HepG2 (cell line): ENCODE data around the gene STK4. TPM values are rescaled to one million over a fixed set of nuclear protein-coding genes. Genes with fewer than 3 reads are reported as not detected.

Experiments
- ATAC-seq: fragments of 200-7000 bp; cut with Tn5 transposase; 3 replicates; pipeline ENCODE4 v1.9.1; 2020; ENCODE audit warnings: mild to moderate bottlenecking, moderate library complexity
- BruUV-seq: library from RNA; stranded (reverse); fragments of 400-500 nt; replicated peaks from 2 replicates; lab custom pipeline; 2021; lab: Mats Ljungman, UMichigan
- CTCF ChIA-PET: fragments of 300-600 bp; formaldehyde crosslinking; extraction: SDS; loops from one replicate; lab custom pipeline; 2021; ENCODE audit warnings: low total read pairs, inconsistent platforms, low intra/inter-chr PET ratio; lab: Yijun Ruan, JAX
- POLR2A ChIA-PET: fragments of 350-600 bp; sonication (Branson Sonifier 250); formaldehyde crosslinking; loops from one replicate; lab custom pipeline; 2020; ENCODE audit warnings: antibody characterized with exemption, inconsistent platforms; lab: Yijun Ruan, JAX
- DNase-seq: peaks from one replicate; pipeline ENCODE4 v3.0.0-alpha.2; 2015; ENCODE audit warnings: low spot score
- FAIRE-seq: peaks from 3 replicates; lab custom pipeline; 2011; peaks lifted over from hg19 to GRCh38; lab: Jason Lieb, UNC
- H2AFZ ChIP-seq: one replicate; pipeline ENCODE4 v1.6.1; 2011; ENCODE audit warnings: low read length, inconsistent platforms
- H3K27ac ChIP-seq: fragments of 300-600 bp; 3 replicates; pipeline ENCODE4 v1.8.0; 2011; ENCODE audit warnings: mixed run types, mild to moderate bottlenecking, mixed read lengths, low read length, inconsistent platforms; ENCODE audit not compliant: insufficient read depth; ENCODE audit errors: extremely low read length
- H3K27me3 ChIP-seq, 2 experiments: fragments of 200-600 bp in 1 of 2; 2 replicates in 1 of 2; 3 replicates in 1 of 2; pipeline versions ENCODE4 v1.6.0 to v1.8.0; 2011; ENCODE audit warnings: low read length in 2 of 2, mild to moderate bottlenecking in 2 of 2, moderate library complexity in 2 of 2, inconsistent platforms in 1 of 2; ENCODE audit not compliant: insufficient read depth in 2 of 2, control insufficient read depth in 1 of 2
- H3K36me3 ChIP-seq, 2 experiments: fragments of 200-600 bp in 1 of 2; replicated peaks in 1 of 2; 2 replicates in 1 of 2; 3 replicates in 1 of 2; pipeline versions ENCODE4 v1.5.1 to v1.8.0; 2011; ENCODE audit warnings: low read length in 2 of 2, inconsistent platforms in 1 of 2; ENCODE audit not compliant: insufficient read depth in 2 of 2, control insufficient read depth in 1 of 2
- H3K4me1 ChIP-seq: 2 replicates; pipeline ENCODE4 v1.5.1; 2012; ENCODE audit warnings: low read length, inconsistent platforms; ENCODE audit not compliant: insufficient read depth
- H3K4me2 ChIP-seq: 2 replicates; pipeline ENCODE4 v1.6.0; 2011; ENCODE audit warnings: low read depth, low read length, inconsistent platforms
- H3K4me3 ChIP-seq, 3 experiments: fragments of 200-600 bp in 1 of 3; sonication (generic), shearing (Covaris generic) in 1 of 3; replicated peaks in 1 of 3; 2 replicates each; pipeline ENCODE4 v1.5.1; 2011 to 2016; ENCODE audit warnings: low read length in 3 of 3, inconsistent platforms in 2 of 3, low read depth in 2 of 3, mild to moderate bottlenecking in 2 of 3, control low read depth in 1 of 3, mixed read lengths in 1 of 3; ENCODE audit not compliant: insufficient read depth in 1 of 3
- H3K79me2 ChIP-seq: one replicate; pipeline ENCODE4 v1.6.1; 2011; ENCODE audit warnings: low read length, inconsistent platforms; ENCODE audit not compliant: insufficient read depth
- H3K9ac ChIP-seq: 2 replicates; pipeline ENCODE4 v1.6.0; 2011; ENCODE audit warnings: mild to moderate bottlenecking, low read depth, low read length, inconsistent platforms; ENCODE audit not compliant: insufficient read depth
- H3K9me3 ChIP-seq: 2 replicates; pipeline ENCODE4 v1.5.1; 2012; ENCODE audit warnings: mild to moderate bottlenecking, low read length
- H4K20me1 ChIP-seq: 2 replicates; pipeline ENCODE4 v1.6.0; 2011; ENCODE audit warnings: inconsistent platforms, mild to moderate bottlenecking, low read length, moderate library complexity; ENCODE audit not compliant: insufficient read depth
- BORCS8-MEF2B ChIP-seq: sonication (generic); formaldehyde crosslinking; IDR thresholded peaks from 2 replicates; pipeline ENCODE4 v1.8.0; 2022; ENCODE audit warnings: mild to moderate bottlenecking, missing genetic modification reagents
- CAMTA2 ChIP-seq: sonication (generic); formaldehyde crosslinking; IDR thresholded peaks from 2 replicates; pipeline ENCODE4 v1.4.0; 2020; ENCODE audit warnings: mild to moderate bottlenecking, missing genetic modification reagents, borderline replicate concordance
- EHMT2 ChIP-seq: fragments of 200-600 bp; sonication (generic); IDR thresholded peaks from 2 replicates; pipeline ENCODE4 v1.7.0; 2017; ENCODE audit warnings: antibody characterized with exemption, low read depth, low read length, borderline replicate concordance
- FIP1L1 ChIP-seq: fragments of 200-400 bp; formaldehyde crosslinking; IDR thresholded peaks from 2 replicates; pipeline ENCODE4 v1.6.1; 2018; ENCODE audit warnings: low read depth, mild to moderate bottlenecking, low read length, moderate library complexity, borderline replicate concordance; ENCODE audit not compliant: insufficient read depth
- FOXM1 ChIP-seq: sonication (generic); formaldehyde crosslinking; IDR thresholded peaks from 2 replicates; pipeline ENCODE4 v1.5.0; 2020; ENCODE audit warnings: missing genetic modification reagents
- HOXA7 ChIP-seq: sonication (generic); formaldehyde crosslinking; IDR thresholded peaks from 2 replicates; pipeline ENCODE4 v1.8.1; 2022; ENCODE audit warnings: mild to moderate bottlenecking, missing genetic modification reagents, moderate library complexity
- JUNB ChIP-seq: sonication (generic); formaldehyde crosslinking; IDR thresholded peaks from 2 replicates; pipeline ENCODE4 v1.8.0; 2022; ENCODE audit warnings: missing genetic modification reagents, mild to moderate bottlenecking, borderline replicate concordance
- POLR2A ChIP-seq, 2 experiments: IDR thresholded peaks; 2 replicates each; pipeline ENCODE4 v1.6.1; 2011; ENCODE audit warnings: low read depth in 2 of 2, low read length in 2 of 2, mild to moderate bottlenecking in 1 of 2, moderate library complexity in 1 of 2; ENCODE audit not compliant: insufficient read depth in 1 of 2
- RAD21 ChIP-seq: fragments of 450-650 bp; formaldehyde crosslinking; IDR thresholded peaks from 2 replicates; pipeline ENCODE4 v1.5.0; 2020; ENCODE audit warnings: mild to moderate bottlenecking
- SIN3B ChIP-seq: fragments of 150-350 bp; IDR thresholded peaks from 2 replicates; pipeline ENCODE4 v1.6.1; 2014; ENCODE audit warnings: low read length
- SMC3 ChIP-seq: IDR thresholded peaks from 2 replicates; pipeline ENCODE4 v1.6.1; 2011; ENCODE audit warnings: low read length, improper control_type of control experiment
- SP4 ChIP-seq: sonication (generic); formaldehyde crosslinking; IDR thresholded peaks from 2 replicates; pipeline ENCODE4 v1.8.1; 2023; ENCODE audit warnings: mild to moderate bottlenecking, missing genetic modification reagents
- STAG1 ChIP-seq: sonication (generic); formaldehyde crosslinking; IDR thresholded peaks from 2 replicates; pipeline ENCODE4 v1.4.0; 2020; ENCODE audit warnings: missing genetic modification reagents
- YEATS4 ChIP-seq: sonication (generic); formaldehyde crosslinking; IDR thresholded peaks from 2 replicates; pipeline ENCODE4 v1.4.0; 2020; ENCODE audit warnings: missing genetic modification reagents, borderline replicate concordance
- ZFAT ChIP-seq: sonication (generic); formaldehyde crosslinking; conservative IDR thresholded peaks from 2 replicates; pipeline ENCODE4 v1.8.1; 2023; ENCODE audit warnings: missing genetic modification reagents, inconsistent platforms
- ZFYVE20 ChIP-seq: sonication (generic); formaldehyde crosslinking; IDR thresholded peaks from 2 replicates; pipeline ENCODE4 v1.8.0; 2023; ENCODE audit warnings: low read depth, mild to moderate bottlenecking, moderate library complexity, missing genetic modification reagents, borderline replicate concordance
- ZNF230 ChIP-seq: sonication (generic); formaldehyde crosslinking; IDR thresholded peaks from 2 replicates; pipeline ENCODE4 v1.4.0; 2020; ENCODE audit warnings: mild to moderate bottlenecking, missing genetic modification reagents
- ZNF570 ChIP-seq: sonication (generic); formaldehyde crosslinking; IDR thresholded peaks from 2 replicates; pipeline ENCODE4 v1.4.0; 2020; ENCODE audit warnings: mild to moderate bottlenecking, missing genetic modification reagents, borderline replicate concordance
- ZNF792 ChIP-seq: IDR thresholded peaks from 2 replicates; pipeline ENCODE4 v1.6.1; 2016
- WGBS: methylation state at CpG from one replicate; pipeline ENCODE4 v1.1.6; 2017; ENCODE audit warnings: low lambda C conversion rate; 5-methylcytosine and 5-hydroxymethylcytosine counted together
- in situ Hi-C: cut with HindIII; loops from 2 replicates; pipeline ENCODE4 v1.10.0; 2017; ENCODE audit warnings: low pct_unique_long_range_greater_than_20kb; ENCODE audit not compliant: extremely low pct_ligation_motif_present
- intact Hi-C: fragments of 100-400 bp; cut with micrococcal nuclease; formaldehyde crosslinking; loops from one replicate; pipeline ENCODE4 v1.10.0; 2022; ENCODE audit not compliant: unreplicated experiment
- polyA plus RNA-seq, 8 experiments: library from polyadenylated mRNA; depleted of rRNA in 3 of 8; stranded (reverse) in 7 of 8; unstranded in 1 of 8; fragments of >200 nt; fragmentation: Illumina TruSeq in 4 of 8; extraction: Trizol in 4 of 8; gene quantifications; 2 replicates each; pipeline versions ENCODE4 v1.2.1 to v1.2.3, GENCODE V29; 2011 to 2016; ENCODE audit warnings: low read depth in 4 of 8, missing spikeins in 1 of 8, mixed read lengths in 1 of 8; ENCODE audit not compliant: insufficient read depth in 1 of 8
- total RNA-seq, 5 experiments: library from RNA; depleted of rRNA; stranded (reverse); fragments of >200 nt; fragmentation: Illumina TruSeq; extraction: Trizol; gene quantifications; 2 replicates each; pipeline ENCODE4 v1.2.3, GENCODE V29; 2016; ENCODE audit warnings: low read depth in 1 of 5
- TF ChIP-seq, protein P1 (sequence below): sonication (generic); formaldehyde crosslinking; IDR thresholded peaks from 2 replicates; pipeline ENCODE4 v1.4.0; 2020; ENCODE audit warnings: low read depth, mild to moderate bottlenecking, missing genetic modification reagents
- TF ChIP-seq, protein P2 (sequence below): sonication (generic); formaldehyde crosslinking; IDR thresholded peaks from 2 replicates; pipeline ENCODE4 v1.8.1; 2022; ENCODE audit warnings: low read depth, mild to moderate bottlenecking, missing genetic modification reagents

The STK4 gene
- total and polyA plus RNA-seq, 2 of the 13 experiments (the other 11 are each of a cell fraction or from before 2014, with no cell fraction given): 25.6 to 38.3 TPM

DNA sequence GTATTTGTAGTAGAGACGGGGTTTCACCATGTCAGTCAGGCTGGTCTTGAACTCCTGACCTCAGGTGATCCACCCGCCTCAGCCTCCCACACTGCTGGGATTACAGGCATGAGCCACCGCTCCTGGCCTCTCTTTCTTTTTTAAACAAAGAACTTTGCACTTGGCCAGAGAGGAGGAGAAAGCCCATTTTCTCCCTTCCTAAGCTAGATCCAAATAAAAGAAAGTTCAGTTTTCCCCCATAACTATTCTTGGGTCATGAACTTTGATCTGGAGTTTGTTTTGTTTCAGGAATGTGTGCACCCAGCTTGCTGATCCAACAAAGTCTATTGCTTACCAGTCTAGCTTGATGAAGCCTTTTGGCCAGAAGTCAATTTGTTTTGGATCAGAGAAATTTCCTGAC, 111.2 kb downstream of the STK4 start (continued):
- TF ChIP-seq EHMT2 (no peak), ZNF570 (CRISPR knock-in tag) (no peak), ZFAT (CRISPR knock-in tag) (no peak), JUNB (no peak), SP4 (CRISPR knock-in tag) (no peak), HOXA7 (CRISPR knock-in tag) (no peak), ZNF230 (peak; percentile 79; the same call in 1 of the 2 replicates), FIP1L1 (no peak)
- TF ChIP-seq, protein P1, sequence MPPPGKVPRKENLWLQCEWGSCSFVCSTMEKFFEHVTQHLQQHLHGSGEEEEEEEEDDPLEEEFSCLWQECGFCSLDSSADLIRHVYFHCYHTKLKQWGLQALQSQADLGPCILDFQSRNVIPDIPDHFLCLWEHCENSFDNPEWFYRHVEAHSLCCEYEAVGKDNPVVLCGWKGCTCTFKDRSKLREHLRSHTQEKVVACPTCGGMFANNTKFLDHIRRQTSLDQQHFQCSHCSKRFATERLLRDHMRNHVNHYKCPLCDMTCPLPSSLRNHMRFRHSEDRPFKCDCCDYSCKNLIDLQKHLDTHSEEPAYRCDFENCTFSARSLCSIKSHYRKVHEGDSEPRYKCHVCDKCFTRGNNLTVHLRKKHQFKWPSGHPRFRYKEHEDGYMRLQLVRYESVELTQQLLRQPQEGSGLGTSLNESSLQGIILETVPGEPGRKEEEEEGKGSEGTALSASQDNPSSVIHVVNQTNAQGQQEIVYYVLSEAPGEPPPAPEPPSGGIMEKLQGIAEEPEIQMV (CRISPR knock-in tag): no peak

DNA sequence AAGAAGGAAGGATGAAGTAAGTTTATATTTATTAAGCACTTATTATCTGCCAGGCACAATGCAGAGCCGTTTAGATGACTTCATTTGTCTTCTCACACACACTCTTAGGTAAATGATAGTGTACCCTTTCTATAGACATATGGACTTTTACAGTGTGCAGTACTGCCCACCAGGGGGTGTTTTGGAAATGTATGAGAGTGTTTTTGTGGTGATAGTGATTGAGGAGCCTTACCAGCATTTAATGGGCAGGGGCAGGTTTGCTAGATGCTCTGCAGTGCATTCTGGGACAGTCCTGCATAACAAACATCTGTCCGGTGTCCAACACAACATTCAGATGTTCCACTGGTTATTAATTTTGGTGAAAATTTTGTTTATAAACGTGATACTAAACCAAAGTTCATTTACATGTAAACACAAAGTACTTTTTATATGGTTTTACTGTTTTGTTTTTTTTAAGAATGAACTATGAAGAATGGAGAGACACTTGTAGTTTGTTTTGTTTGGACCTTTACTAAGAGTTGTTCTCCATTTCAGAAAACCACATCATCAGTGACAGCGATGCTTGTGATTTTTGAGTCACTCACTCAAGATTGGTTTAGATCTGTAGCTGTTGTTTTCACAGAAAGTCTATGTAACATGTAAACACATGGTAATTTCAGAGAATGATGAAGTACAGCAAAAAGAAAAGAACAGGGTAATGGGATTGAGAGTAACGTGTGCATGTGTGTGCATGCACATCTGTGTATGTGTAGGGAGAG, 114.7 kb downstream of the STK4 start:
- POLR2A ChIA-PET: no interaction called here
- TF ChIP-seq ZFYVE20 (no peak), CAMTA2 (no peak), ZNF792 (CRISPR knock-in tag) (peak; percentile 78; the same call in 1 of the 2 replicates), SMC3 (peak; percentile 46; the same call in 1 of the 2 replicates), BORCS8-MEF2B (CRISPR knock-in tag) (no peak), FOXM1 (CRISPR knock-in tag) (no peak), RAD21 (peak; percentile 45; the same call in 1 of the 2 replicates), STAG1 (CRISPR knock-in tag) (peak; percentile 24), YEATS4 (CRISPR knock-in tag) (no peak), SIN3B (no peak), POLR2A (IDR thresholded peaks at IDR 0.05; ENCODE audit: insufficient read depth in 1 of 2, low read depth in 2 of 2, low read length in 2 of 2) (no peak)
- TF ChIP-seq, protein P2, sequence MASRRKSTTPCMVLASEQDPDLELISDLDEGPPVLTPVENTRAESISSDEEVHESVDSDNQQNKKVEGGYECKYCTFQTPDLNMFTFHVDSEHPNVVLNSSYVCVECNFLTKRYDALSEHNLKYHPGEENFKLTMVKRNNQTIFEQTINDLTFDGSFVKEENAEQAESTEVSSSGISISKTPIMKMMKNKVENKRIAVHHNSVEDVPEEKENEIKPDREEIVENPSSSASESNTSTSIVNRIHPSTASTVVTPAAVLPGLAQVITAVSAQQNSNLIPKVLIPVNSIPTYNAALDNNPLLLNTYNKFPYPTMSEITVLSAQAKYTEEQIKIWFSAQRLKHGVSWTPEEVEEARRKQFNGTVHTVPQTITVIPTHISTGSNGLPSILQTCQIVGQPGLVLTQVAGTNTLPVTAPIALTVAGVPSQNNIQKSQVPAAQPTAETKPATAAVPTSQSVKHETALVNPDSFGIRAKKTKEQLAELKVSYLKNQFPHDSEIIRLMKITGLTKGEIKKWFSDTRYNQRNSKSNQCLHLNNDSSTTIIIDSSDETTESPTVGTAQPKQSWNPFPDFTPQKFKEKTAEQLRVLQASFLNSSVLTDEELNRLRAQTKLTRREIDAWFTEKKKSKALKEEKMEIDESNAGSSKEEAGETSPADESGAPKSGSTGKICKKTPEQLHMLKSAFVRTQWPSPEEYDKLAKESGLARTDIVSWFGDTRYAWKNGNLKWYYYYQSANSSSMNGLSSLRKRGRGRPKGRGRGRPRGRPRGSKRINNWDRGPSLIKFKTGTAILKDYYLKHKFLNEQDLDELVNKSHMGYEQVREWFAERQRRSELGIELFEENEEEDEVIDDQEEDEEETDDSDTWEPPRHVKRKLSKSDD (CRISPR knock-in tag): no peak

More for the DNA sequence above, 114.7 kb downstream of the STK4 start:
- Histone ChIP-seq H3K27ac (no peak overlapping the region), H3K9me3 (peaks cover 8% of the 10 kb centered on the region), H4K20me1 (no peaks in the 10 kb centered on the region), H3K9ac (no peak overlapping the region), H3K4me3 (no peak overlapping the region), H3K4me1 (peaks cover 25% of the 10 kb centered on the region), H3K4me2 (no peak overlapping the region), H3K36me3 (peaks cover 5 to 11% of the 10 kb centered on the region in 2 experiments; a peak in 3 of 5 replicates), H3K27me3 (no peaks in the 10 kb centered on the region), H3K79me2 (no peaks in the 10 kb centered on the region), H2AFZ (no peak overlapping the region)
- in situ Hi-C loops: no loop called here
- FAIRE-seq (no peak), ATAC-seq (peak; percentile 77), DNase-seq (peak; percentile 63)
- no TSS peak for BruUV-seq
- CTCF ChIA-PET: interaction anchor here (0.7 to 2.6 kb wide), 4 partner anchors 14 to 38 kb away, joined by 3 to 16 read pairs (median 4); no protein-coding TSS in a partner anchor
- 80% methylated on average over 5 of the region's 5 CpGs for WGBS
- intact Hi-C loops: no loop called here
